ENCODE results near the gene TCHH.

DNA sequence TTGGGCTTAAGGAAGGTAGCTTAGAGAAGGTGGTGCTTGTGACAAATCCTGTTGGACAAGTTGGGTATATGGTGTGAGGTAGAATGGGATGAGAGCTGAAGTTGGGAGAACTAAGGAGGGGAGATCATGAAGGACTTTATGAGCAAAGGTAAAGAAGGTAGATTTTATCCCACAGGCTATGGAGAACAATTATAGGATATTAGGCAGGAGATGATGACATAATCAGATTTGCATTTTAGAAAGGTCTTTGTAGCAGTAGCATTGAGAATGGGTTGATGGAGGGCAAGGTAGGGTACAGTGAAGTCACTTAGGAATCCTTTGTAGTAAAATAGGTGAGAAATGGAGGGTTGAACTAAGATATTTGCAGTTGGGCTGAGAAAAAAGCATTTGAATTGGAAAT, 14.9 kb upstream of the TCHH start:
- TF ChIP-seq CTCF (IDR thresholded peaks at IDR 0.05; ENCODE audit: low read depth, low read length, missing input control) = no peak
- TF ChIP-seq ZBTB33 (IDR thresholded peaks at IDR 0.05) = no peak
- TF ChIP-seq, protein P1, sequence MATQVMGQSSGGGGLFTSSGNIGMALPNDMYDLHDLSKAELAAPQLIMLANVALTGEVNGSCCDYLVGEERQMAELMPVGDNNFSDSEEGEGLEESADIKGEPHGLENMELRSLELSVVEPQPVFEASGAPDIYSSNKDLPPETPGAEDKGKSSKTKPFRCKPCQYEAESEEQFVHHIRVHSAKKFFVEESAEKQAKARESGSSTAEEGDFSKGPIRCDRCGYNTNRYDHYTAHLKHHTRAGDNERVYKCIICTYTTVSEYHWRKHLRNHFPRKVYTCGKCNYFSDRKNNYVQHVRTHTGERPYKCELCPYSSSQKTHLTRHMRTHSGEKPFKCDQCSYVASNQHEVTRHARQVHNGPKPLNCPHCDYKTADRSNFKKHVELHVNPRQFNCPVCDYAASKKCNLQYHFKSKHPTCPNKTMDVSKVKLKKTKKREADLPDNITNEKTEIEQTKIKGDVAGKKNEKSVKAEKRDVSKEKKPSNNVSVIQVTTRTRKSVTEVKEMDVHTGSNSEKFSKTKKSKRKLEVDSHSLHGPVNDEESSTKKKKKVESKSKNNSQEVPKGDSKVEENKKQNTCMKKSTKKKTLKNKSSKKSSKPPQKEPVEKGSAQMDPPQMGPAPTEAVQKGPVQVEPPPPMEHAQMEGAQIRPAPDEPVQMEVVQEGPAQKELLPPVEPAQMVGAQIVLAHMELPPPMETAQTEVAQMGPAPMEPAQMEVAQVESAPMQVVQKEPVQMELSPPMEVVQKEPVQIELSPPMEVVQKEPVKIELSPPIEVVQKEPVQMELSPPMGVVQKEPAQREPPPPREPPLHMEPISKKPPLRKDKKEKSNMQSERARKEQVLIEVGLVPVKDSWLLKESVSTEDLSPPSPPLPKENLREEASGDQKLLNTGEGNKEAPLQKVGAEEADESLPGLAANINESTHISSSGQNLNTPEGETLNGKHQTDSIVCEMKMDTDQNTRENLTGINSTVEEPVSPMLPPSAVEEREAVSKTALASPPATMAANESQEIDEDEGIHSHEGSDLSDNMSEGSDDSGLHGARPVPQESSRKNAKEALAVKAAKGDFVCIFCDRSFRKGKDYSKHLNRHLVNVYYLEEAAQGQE (IDR thresholded peaks at IDR 0.05) = no peak
- TF ChIP-seq EGR1 (IDR thresholded peaks at IDR 0.05; ENCODE audit: low read depth in 2 of 2) = no peak
- TF ChIP-seq MAX (IDR thresholded peaks at IDR 0.05) = no peak
- no peak for TF ChIP-seq GABPA (IDR thresholded peaks at IDR 0.05 in 1 of 2, conservative IDR thresholded peaks at IDR 0.05 in 1 of 2)
- TF ChIP-seq TAF1 (conservative IDR thresholded peaks at IDR 0.05) = no peak

Measured in liver (tissue), 3 donors.